WI38 (cell line): ENCODE data around the gene PHAF1.

Source experiments
- H3K4me3 ChIP-seq: 2 replicates; pipeline ENCODE4 v1.5.1; 2011; ENCODE audit warnings: low read depth, mild to moderate bottlenecking, control low read depth, low read length
- TF ChIP-seq, protein P1 (sequence below): IDR thresholded peaks from 2 replicates; pipeline ENCODE4 v1.5.1; 2012; ENCODE audit warnings: low read depth, mild to moderate bottlenecking, control low read depth, low read length

PHAF1 gene

DNA sequence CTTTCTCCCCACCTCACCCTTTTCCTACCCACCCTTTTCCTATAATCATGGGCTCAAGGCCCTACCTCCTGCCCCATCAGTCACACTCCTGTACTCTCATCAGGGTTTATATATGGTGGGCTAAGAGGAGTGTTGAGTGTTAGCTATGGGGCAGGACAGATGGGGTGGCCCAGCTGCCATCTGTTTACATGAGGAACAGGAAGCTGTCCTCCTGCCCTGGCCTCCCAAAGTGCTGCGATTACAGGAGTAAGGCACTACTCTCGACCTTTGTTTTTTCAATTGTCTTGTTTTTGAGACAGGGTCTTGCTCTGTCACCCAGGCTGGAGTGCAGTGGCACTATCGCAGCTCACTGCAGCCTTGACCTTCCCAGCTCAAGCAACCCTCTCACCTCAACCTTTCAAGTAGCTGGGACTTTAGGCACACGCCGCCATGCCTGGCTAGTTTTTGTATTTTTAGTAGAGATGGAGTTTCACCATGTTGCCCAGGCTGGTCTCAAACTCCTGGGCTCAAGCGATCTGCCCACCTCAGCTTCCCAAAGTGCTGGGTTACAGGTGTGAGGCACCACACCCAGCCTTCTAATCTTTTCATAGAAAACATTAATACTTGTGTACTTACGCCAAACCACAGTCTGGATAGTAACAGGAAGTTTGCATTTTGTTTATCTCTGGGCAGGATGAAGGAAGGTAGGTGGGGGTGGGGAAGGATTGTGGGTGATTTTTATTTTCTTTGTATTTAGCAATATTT lies 48.3 kb downstream of the PHAF1 start:
- no peak overlapping the region for H3K4me3 ChIP-seq
- TF ChIP-seq, protein P1, sequence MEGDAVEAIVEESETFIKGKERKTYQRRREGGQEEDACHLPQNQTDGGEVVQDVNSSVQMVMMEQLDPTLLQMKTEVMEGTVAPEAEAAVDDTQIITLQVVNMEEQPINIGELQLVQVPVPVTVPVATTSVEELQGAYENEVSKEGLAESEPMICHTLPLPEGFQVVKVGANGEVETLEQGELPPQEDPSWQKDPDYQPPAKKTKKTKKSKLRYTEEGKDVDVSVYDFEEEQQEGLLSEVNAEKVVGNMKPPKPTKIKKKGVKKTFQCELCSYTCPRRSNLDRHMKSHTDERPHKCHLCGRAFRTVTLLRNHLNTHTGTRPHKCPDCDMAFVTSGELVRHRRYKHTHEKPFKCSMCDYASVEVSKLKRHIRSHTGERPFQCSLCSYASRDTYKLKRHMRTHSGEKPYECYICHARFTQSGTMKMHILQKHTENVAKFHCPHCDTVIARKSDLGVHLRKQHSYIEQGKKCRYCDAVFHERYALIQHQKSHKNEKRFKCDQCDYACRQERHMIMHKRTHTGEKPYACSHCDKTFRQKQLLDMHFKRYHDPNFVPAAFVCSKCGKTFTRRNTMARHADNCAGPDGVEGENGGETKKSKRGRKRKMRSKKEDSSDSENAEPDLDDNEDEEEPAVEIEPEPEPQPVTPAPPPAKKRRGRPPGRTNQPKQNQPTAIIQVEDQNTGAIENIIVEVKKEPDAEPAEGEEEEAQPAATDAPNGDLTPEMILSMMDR = no peak

DNA sequence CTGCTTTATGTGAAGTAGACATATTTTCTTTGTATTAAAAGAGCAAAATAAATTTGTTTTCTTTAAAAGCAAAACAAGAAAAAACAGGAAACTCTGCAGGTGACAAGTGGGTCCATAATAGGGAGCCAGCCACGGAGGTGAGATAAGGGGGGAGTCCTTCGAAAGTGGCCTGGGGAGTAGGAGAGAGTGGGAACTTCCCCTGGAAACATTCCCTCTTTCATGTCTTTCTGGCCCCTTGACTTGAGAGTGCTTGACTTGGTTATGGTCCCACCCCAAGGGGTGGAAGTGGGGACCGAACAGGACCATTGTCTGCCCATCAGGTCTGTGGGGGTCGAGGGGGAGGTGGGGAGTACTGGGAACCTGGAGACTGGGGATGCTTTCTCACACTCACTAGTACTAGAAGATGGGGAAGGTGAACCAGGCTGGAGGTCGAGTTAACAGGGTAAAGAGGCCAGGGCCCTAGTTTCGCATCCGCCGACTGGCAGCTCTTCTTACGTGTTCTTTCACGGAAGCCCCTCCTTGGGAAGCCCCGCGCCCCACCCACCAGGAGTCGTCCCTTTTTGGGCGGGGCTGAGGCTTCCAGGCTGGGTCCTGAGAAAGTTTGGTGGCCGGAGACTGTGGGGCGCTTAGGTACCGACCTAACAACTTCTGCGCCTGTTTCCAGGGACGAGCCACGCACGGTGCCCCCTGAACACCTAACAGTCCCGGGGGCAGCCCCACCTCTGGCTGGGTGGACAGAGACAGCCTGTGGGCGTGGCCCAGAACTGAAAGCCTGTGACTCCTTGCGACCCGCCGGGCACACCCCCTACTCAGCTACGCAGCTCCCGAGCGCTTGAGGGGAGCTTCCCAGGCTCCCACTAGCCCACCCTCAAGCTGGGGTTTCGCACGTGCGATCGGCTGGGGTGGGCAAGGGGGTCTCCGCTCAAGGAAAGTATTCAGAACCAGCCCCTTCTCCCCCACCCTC lies 49.2 kb downstream of the PHAF1 start:
- TF ChIP-seq, protein P1 = no peak
- peak overlapping the region; percentile 95 for H3K4me3 ChIP-seq

- no peak overlapping the region; the same call in 1 of the 2 replicates for H3K4me3 ChIP-seq
- TF ChIP-seq, protein P1 = no peak
Measured at GRCh38 chr16:67161595-67162058, 51.9 kb downstream of the PHAF1 start.

- H3K4me3 ChIP-seq = no peak overlapping the region
Measured at GRCh38 chr16:67162506-67163163, 52.9 kb downstream of the PHAF1 start.

DNA sequence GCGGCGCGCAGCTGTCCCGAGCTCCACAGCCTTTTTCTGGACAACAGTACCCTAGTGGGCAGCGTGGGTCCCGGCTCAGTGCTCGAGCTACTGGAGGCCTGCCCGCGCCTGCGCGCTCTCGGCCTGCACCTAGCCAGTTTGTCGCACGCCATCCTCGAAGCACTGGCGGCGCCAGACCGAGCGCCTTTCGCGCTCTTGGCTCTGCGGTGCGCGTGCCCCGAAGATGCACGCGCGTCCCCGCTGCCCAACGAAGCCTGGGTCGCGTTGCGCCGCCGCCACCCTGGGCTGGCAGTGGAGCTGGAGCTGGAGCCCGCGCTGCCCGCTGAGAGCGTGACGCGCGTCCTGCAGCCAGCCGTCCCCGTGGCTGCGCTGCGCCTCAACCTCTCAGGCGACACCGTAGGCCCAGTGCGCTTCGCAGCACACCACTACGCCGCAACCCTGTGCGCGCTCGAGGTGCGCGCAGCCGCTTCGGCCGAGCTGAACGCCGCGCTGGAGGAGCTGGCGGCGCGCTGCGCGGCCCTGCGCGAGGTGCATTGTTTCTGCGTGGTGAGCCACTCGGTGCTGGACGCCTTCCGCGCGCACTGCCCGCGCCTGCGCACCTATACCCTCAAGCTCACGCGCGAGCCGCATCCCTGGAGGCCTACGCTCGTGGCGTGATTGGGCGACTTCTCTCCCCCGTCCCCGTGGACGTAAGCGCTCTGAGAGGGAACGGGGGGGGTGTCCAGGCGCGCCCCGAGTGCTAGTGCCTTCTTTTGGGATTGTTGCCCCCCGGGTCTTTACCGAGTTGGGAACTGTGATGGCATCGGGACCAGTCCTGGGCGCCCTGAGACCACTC lies 53.6 kb downstream of the PHAF1 start:
- H3K4me3 ChIP-seq = peak overlapping the region; percentile 48
- TF ChIP-seq, protein P1 = no peak

More at GRCh38 chr16:67162506-67163163, 52.9 kb downstream of the PHAF1 start:
- TF ChIP-seq, protein P1 = no peak

DNA sequence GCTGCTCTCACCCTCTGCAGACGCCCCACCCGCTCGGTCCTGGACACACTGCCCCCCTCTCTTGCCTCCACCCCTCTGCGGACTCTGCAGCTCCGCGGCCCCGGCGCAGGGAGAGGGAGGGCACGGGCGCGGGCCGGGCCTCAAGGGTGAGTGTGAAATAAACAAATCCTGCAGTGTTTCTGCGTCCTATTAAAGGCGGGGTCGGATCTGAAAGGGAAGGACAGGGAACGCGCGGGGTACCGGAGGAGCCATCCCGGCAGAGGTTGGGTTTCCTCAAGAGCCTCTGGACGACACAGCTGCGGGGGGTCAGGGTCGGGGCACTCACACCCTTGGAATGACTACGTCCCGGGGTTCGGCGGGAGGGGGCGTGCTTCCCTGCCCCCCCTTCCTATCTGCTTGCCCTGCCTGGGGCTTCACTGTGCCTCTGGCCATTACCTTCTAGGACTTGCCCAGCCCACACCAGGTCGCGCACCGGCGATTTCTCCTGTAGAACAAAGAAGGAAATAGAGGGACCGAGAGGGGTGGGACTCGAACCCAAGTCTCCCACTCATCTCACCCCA lies 54.3 kb downstream of the PHAF1 start:
- TF ChIP-seq, protein P1 = no peak
- H3K4me3 ChIP-seq = peak overlapping the region; percentile 48
